Activated T-cell treated with anti-CD3 and anti-CD28 coated beads for 1 hour (primary cell): ENCODE results near the gene TMEM61.

Experiments
- DNase-seq: peaks from one replicate; pipeline ENCODE4 v3.0.0-alpha.2; 2020; ENCODE audit warnings: low read depth

Gene TMEM61

DNA sequence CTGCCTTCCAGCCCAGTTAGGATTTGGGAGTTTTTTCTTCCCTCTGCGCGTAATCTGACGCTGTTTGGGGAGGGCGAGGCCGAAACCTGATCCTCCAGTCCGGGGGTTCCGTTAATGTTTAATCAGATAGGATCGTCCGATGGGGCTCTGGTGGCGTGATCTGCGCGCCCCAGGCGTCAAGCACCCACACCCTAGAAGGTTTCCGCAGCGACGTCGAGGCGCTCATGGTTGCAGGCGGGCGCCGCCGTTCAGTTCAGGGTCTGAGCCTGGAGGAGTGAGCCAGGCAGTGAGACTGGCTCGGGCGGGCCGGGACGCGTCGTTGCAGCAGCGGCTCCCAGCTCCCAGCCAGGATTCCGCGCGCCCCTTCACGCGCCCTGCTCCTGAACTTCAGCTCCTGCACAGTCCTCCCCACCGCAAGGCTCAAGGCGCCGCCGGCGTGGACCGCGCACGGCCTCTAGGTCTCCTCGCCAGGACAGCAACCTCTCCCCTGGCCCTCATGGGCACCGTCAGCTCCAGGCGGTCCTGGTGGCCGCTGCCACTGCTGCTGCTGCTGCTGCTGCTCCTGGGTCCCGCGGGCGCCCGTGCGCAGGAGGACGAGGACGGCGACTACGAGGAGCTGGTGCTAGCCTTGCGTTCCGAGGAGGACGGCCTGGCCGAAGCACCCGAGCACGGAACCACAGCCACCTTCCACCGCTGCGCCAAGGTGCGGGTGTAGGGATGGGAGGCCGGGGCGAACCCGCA lies 59.1 kb downstream of the TMEM61 start, which contains the start of gene PCSK9:
Gene PCSK9 (plus strand): TSS at position 207 of the 741 bp plus-strand sequence. CDS start 290 bp downstream, at position 497.
- DNase-seq = no peak

DNA sequence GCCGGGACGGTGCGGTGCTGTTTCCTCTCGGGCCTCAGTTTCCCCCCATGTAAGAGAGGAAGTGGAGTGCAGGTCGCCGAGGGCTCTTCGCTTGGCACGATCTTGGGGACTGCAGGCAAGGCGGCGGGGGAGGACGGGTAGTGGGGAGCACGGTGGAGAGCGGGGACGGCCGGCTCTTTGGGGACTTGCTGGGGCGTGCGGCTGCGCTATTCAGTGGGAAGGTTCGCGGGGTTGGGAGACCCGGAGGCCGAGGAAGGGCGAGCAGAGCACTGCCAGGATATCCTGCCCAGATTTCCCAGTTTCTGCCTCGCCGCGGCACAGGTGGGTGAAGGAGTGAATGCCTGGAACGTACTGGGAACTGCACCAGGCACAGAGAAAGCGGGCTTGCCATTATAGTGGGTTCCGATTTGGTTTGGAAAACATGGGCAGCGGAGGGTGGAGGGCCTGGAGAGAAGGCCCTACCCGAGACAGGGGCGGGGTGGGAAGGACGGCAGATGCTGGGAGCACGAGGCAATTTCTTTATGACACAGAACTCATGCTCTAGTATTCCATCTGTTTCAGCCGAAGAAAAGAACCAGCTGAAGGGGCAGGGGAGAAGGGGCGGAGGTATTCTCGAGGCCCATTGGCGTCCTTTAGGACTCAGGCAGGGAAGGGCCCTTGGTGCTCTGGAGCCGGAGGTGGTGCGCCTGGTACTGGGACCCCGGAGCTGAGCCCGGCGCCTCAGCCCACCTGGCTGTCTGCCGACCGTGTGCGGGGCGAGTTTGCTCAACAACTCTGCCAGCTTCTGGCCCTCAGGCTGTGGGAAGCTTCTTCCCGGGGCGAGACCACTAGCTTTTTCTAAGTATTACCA lies 59.9 kb downstream of the TMEM61 start:
- DNase-seq = no peak

DNA sequence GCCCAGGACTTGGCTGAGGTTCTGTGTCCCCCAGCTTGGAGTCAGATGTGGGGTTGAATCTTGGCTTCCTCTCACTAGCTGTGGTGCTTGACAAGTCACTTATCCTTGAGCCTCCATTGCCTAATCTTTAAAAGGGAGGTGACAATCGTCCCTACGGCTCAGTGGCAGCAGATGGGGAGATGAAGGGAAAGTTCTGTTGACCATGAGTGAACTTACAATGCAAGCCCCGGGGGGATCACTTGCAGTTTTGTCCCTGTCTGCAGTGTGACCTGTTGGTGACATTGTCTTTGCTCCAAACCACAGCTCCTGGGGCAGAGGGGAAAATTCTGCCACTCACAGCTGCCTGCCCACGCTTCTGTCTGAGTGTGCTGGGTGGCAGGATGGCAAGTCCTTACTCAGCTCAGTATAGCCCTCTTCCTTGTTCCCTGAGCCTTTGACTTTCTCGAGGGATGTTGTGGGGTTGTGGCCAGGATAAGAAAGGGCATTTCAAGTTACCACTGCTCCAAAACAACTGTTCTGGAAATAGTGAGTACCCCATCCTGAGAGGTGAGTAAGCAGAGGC lies 60.6 kb downstream of the TMEM61 start:
- DNase-seq = no peak

DNA sequence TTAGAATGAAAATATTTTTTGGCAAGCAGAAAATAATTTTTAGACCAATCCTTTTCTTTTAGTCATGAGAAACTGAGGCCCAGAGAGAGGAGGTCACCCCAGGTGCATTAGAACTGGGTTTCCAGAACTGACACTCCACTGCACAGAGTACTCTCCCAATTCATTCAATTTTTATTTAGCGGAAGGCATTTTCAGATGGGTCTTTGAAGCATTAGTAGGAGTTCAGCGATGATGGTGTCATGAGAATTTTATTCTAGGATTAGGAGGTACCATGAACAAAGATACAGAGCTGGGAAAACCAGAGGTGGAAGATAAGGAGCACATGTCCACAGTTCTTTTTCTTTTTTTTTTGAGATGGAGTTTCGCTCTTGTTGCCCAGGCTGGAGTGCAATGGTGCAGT lies 61.2 kb downstream of the TMEM61 start:
- no peak for DNase-seq
